SK-N-MC (cell line): ENCODE measurements around the gene ICE2.

Experiments used
- EZH2 ChIP-seq: fragments of 200-600 bp; sonication (generic); IDR thresholded peaks from one replicate; pipeline ENCODE4 v1.6.1; 2017; ENCODE audit warnings: antibody characterized with exemption
- POLR2AphosphoS5 ChIP-seq: IDR thresholded peaks from 2 replicates; pipeline ENCODE4 v1.6.1; 2012; ENCODE audit warnings: mild to moderate bottlenecking, low read depth, low read length, borderline replicate concordance

GRCh38 chr15:60493166-60493565 is 14.2 kb upstream of the ICE2 start:
- no peak for TF ChIP-seq EZH2
- TF ChIP-seq POLR2AphosphoS5, result no peak
